OCI-LY1 (cell line): ENCODE measurements around the gene MZF1.

Source experiments
- H2AFZ ChIP-seq: fragments of 200-600 bp; sonication (generic), shearing (Covaris generic); 2 replicates; pipeline ENCODE4 v1.6.0; 2014; ENCODE audit warnings: antibody characterized with exemption, mild to moderate bottlenecking, low read length
- H3F3A ChIP-seq: fragments of 200-600 bp; sonication (generic), shearing (Covaris generic); 2 replicates; pipeline ENCODE4 v1.6.0; 2014; ENCODE audit warnings: mild to moderate bottlenecking, antibody characterized with exemption, low read length, moderate library complexity; ENCODE audit not compliant: insufficient read depth
- H3K27ac ChIP-seq: fragments of 200-600 bp; sonication (generic); 2 replicates; pipeline ENCODE4 v1.5.1; 2014; ENCODE audit warnings: low read length, mixed run types, mild to moderate bottlenecking, low read depth; ENCODE audit not compliant: poor library complexity, severe bottlenecking
- H3K27me3 ChIP-seq: fragments of 200-600 bp; sonication (generic); 2 replicates; pipeline ENCODE4 v1.6.0; 2014; ENCODE audit warnings: antibody characterized with exemption, mild to moderate bottlenecking, low read length, moderate library complexity; ENCODE audit not compliant: insufficient read depth
- H3K36me3 ChIP-seq: fragments of 200-600 bp; sonication (generic); 2 replicates; pipeline ENCODE4 v1.6.1; 2014; ENCODE audit warnings: mild to moderate bottlenecking, antibody characterized with exemption, low read length, moderate library complexity, mixed read lengths; ENCODE audit not compliant: insufficient read depth
- H3K4me1 ChIP-seq: fragments of 200-600 bp; sonication (generic); 2 replicates; pipeline ENCODE4 v1.5.1; 2014; ENCODE audit warnings: mild to moderate bottlenecking, low read length, moderate library complexity; ENCODE audit not compliant: insufficient read depth, severe bottlenecking
- H3K4me2 ChIP-seq: fragments of 200-600 bp; sonication (generic), shearing (Covaris generic); 2 replicates; pipeline ENCODE4 v1.6.1; 2014; ENCODE audit warnings: low read length
- H3K4me3 ChIP-seq: fragments of 200-600 bp; sonication (generic); 2 replicates; pipeline ENCODE4 v1.5.1; 2014; ENCODE audit warnings: low read length, low read depth, mild to moderate bottlenecking, mixed read lengths; ENCODE audit not compliant: poor library complexity, severe bottlenecking
- H3K79me2 ChIP-seq: fragments of 200-600 bp; shearing (Covaris generic); 2 replicates; pipeline ENCODE4 v1.6.1; 2016; ENCODE audit warnings: mixed run types, low read length, mixed read lengths; ENCODE audit not compliant: insufficient read depth
- H3K9ac ChIP-seq: fragments of 200-600 bp; sonication (generic), shearing (Covaris generic); 2 replicates; pipeline ENCODE4 v1.6.1; 2014; ENCODE audit warnings: mild to moderate bottlenecking, low read length, mixed read lengths
- H3K9me2 ChIP-seq: fragments of 200-600 bp; sonication (generic), shearing (Covaris generic); 2 replicates; pipeline ENCODE4 v1.6.1; 2014; ENCODE audit warnings: low read depth, mild to moderate bottlenecking, low read length, mixed read lengths
- H3K9me3 ChIP-seq: fragments of 200-600 bp; shearing (Covaris generic); 2 replicates; pipeline ENCODE4 v1.6.1; 2014; ENCODE audit warnings: low read length, mixed read lengths
- H4K20me1 ChIP-seq: fragments of 200-600 bp; sonication (generic), shearing (Covaris generic); 2 replicates; pipeline ENCODE4 v1.6.0; 2016; ENCODE audit warnings: mild to moderate bottlenecking, low read length; ENCODE audit not compliant: insufficient read depth
- EZH2 ChIP-seq: fragments of 200-600 bp; sonication (generic), shearing (Covaris generic); IDR thresholded peaks from 2 replicates; pipeline ENCODE4 v1.8.0; 2017; ENCODE audit warnings: borderline replicate concordance, mixed run types, mild to moderate bottlenecking, antibody characterized with exemption, low read length, moderate library complexity, mixed read lengths
- TF ChIP-seq, protein P1 (sequence below): fragments of 200-600 bp; sonication (generic), shearing (Covaris generic); IDR thresholded peaks from 2 replicates; pipeline ENCODE4 v1.5.1; 2017; ENCODE audit warnings: mild to moderate bottlenecking, antibody characterized with exemption, low read length, moderate library complexity, mixed read lengths

The MZF1 gene

DNA sequence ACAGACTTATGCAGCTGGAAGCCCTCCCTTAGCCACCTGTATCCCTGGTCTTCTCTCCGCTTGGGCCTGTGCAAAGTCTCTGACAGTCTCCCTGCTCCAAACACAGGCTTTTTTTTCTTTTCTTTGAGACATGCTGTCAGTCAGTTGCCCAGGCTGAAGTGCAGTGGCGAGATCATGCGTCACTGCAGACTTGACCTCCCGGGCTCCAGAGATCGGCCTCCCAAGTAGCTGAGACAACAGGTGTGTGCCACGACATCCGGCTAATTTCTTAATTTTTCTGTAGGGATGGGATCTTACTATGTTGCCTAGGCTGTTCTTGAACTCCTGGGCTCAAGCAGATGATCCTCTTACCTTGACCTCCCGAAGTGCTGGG is 1.6 kb downstream of the MZF1 start:
- no peaks in the 10 kb centered on the region for H3K27me3 ChIP-seq
- no peaks in the 10 kb centered on the region for H3K9me2 ChIP-seq
- H3F3A ChIP-seq = peaks cover 5% of the 10 kb centered on the region; the same call in 1 of the 2 replicates
- peak overlapping the region; percentile 76; the same call in 1 of the 2 replicates for H3K9ac ChIP-seq
- H2AFZ ChIP-seq = no peak overlapping the region
- H3K36me3 ChIP-seq = peaks cover 26% of the 10 kb centered on the region; the same call in 1 of the 2 replicates
- H3K79me2 ChIP-seq = no peaks in the 10 kb centered on the region
- H3K4me1 ChIP-seq = peaks cover 29% of the 10 kb centered on the region
- no peaks in the 10 kb centered on the region for H4K20me1 ChIP-seq
- H3K4me2 ChIP-seq = peak overlapping the region; percentile 86
- H3K9me3 ChIP-seq = no peaks in the 10 kb centered on the region
- H3K27ac ChIP-seq = no peak overlapping the region
- peak overlapping the region; percentile 65 for H3K4me3 ChIP-seq
- TF ChIP-seq, protein P1, sequence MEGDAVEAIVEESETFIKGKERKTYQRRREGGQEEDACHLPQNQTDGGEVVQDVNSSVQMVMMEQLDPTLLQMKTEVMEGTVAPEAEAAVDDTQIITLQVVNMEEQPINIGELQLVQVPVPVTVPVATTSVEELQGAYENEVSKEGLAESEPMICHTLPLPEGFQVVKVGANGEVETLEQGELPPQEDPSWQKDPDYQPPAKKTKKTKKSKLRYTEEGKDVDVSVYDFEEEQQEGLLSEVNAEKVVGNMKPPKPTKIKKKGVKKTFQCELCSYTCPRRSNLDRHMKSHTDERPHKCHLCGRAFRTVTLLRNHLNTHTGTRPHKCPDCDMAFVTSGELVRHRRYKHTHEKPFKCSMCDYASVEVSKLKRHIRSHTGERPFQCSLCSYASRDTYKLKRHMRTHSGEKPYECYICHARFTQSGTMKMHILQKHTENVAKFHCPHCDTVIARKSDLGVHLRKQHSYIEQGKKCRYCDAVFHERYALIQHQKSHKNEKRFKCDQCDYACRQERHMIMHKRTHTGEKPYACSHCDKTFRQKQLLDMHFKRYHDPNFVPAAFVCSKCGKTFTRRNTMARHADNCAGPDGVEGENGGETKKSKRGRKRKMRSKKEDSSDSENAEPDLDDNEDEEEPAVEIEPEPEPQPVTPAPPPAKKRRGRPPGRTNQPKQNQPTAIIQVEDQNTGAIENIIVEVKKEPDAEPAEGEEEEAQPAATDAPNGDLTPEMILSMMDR = no peak
- TF ChIP-seq EZH2 = no peak

DNA sequence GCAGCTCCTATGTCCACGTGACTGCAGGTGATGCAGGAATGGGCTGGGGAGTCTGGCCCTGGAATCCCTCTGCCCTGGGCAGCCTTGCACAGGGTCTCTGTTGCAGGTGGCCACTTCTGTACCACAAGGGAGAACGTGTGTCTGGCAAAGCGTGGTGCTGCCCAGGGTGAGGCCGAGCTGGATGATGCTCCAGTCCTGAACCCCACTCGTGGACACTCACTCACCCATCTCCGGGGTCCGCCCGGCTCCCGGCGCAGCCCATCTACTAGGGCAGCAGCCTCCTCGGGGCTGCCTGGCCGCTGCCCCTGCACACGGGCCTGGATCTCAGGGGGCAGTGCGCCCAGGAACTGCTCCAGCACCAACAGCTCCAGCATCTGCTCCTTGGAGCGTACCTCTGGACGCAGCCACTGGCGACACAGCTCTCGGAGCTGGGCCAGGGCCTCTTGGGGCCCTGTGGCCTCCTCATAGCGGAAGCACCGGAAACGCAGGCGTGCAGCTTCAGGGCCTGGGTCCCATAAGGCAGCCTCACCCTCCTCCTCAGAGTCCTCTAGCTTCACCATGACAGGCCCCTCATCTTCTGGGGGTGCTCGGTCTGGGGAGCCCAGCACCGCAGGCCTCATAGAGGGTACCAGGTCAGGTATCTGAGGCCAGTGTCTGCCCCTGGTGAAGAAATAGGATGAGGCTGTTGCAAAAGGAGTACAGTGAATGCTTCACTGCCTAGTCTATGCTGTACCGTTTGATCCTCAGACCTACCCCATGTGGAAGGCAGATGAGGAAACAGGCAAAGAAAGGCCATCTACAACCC is 2.2 kb downstream of the MZF1 start:
- H3K79me2 ChIP-seq = no peaks in the 10 kb centered on the region
- H3K27ac ChIP-seq = no peak overlapping the region
- H3K4me2 ChIP-seq = no peak overlapping the region; the same call in 1 of the 2 replicates
- H3K9ac ChIP-seq = no peak overlapping the region
- H2AFZ ChIP-seq = no peak overlapping the region
- H3F3A ChIP-seq = peaks cover 5% of the 10 kb centered on the region; the same call in 1 of the 2 replicates
- peaks cover 26% of the 10 kb centered on the region; the same call in 1 of the 2 replicates for H3K36me3 ChIP-seq
- H3K9me2 ChIP-seq = no peaks in the 10 kb centered on the region
- TF ChIP-seq EZH2 = no peak
- TF ChIP-seq, protein P1 = no peak
- H3K4me1 ChIP-seq = peaks cover 28% of the 10 kb centered on the region
- no peaks in the 10 kb centered on the region for H3K27me3 ChIP-seq
- no peaks in the 10 kb centered on the region for H3K9me3 ChIP-seq
- H3K4me3 ChIP-seq = no peak overlapping the region
- no peaks in the 10 kb centered on the region for H4K20me1 ChIP-seq

DNA sequence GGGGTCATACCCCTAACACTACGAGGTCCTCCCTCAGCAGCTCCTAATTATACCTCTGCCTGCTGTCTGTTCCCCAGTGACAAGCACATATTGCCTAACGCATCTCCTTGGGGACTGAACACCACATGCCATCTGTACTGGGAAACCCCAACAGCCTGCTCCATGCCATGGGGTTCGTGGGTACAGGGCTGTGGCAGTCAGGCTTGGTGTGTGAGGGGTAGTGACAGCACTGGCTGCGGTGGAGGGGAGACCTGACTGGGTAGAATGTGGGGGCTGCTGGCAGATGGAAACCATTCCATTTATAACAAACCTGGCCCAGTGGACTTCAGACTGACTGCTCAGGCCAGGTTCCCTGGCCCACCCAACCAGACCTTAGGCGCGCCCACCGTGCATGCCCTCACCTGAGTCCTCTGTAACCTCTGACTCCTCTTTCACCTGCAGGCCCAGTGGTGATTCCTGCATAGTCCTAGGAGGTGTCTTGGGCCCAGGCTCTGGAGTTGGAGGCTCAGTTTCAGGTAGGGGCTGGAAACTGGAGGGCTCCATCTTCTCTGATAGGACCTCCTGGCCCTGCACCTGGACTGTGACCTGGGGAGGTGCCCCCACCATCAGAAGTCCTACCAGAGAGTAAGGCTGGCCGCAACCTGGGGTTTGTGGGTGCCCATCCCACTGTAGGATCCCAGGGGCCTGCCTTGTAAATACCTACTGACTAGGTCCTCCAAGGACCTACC is 3.0 kb downstream of the MZF1 start:
- no peak for TF ChIP-seq EZH2
- TF ChIP-seq, protein P1 = no peak
- Histone ChIP-seq H3K4me3 (no peak overlapping the region), H3K79me2 (no peaks in the 10 kb centered on the region), H3K27ac (no peak overlapping the region), H3K9me2 (no peaks in the 10 kb centered on the region), H3K4me2 (no peak overlapping the region), H3K4me1 (peaks cover 25% of the 10 kb centered on the region), H3F3A (peaks cover 5% of the 10 kb centered on the region; the same call in 1 of the 2 replicates), H2AFZ (no peak overlapping the region), H4K20me1 (no peaks in the 10 kb centered on the region), H3K9ac (no peak overlapping the region), H3K36me3 (peaks cover 26% of the 10 kb centered on the region; the same call in 1 of the 2 replicates), H3K9me3 (no peaks in the 10 kb centered on the region), H3K27me3 (no peaks in the 10 kb centered on the region)
